Erythroblast (primary cell): ENCODE results near the gene NRL.

Experiments
- GATA1 ChIP-seq: IDR thresholded peaks from 2 replicates; pipeline ENCODE4 v1.6.1; 2011; ENCODE audit warnings: low read depth, mild to moderate bottlenecking, control low read depth, low read length, moderate library complexity
- POLR2A ChIP-seq: IDR thresholded peaks from 2 replicates; pipeline ENCODE4 v1.6.1; 2011; ENCODE audit warnings: mild to moderate bottlenecking, low read length

DNA sequence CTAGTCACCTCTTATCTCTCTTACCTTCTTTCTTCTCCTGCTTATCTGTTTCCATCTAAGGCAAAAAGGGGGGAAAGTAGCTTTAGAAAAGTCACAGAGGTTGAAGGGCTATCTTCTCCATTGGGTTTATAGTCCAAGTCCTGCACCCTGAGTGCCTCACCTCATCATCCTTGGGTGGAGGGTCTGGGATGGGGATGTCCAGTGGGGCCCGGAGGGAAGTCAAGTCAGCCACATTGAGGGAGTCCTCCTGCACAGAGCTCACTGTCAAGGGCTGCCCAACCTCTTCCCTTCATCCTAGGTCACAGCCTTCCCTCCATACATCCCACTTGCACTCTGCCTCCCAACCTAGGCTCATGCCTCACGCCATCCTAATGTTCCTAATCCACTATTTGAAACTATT, 30.5 kb upstream of the NRL start:
- TF ChIP-seq POLR2A (no peak), GATA1 (no peak)
